Measurements from ENCODE around the gene CYP27B1. TPM values are rescaled to one million over a fixed set of nuclear protein-coding genes. Genes with fewer than 3 reads are reported as not detected.

The CYP27B1 gene
- total RNA-seq, 1 experiment from 2014 or later = 27.5 TPM

DNA sequence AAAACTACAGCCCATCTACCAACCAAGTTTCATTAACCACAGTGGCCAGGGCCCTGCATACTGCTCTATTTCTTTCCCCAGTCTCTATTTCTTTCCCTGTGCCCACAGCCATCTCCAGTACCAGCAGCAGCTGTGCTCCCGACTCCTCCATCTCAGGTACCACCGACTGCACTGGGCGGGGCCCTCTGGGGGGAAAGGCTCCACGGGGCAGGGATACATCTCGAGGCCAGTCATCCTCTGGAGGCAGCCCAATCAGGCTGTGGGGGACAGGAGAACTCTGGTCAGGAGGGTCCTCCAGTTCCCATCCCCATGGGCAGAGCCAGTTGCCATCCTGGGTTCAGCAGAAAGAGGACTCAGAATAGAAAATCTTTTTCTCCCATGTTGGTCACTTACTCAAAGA lies 17.8 kb downstream of the CYP27B1 start:
- Mint-ChIP-seq H3K4me3 (ENCODE audit: unreplicated experiment) (no peak overlapping the region), H3K36me3 (ENCODE audit: insufficient read depth, unreplicated experiment) (peaks cover 66% of the 10 kb centered on the region), H3K4me1 (ENCODE audit: insufficient read depth, unreplicated experiment) (peaks cover 37% of the 10 kb centered on the region), H3K27ac (ENCODE audit: low read depth, unreplicated experiment) (no peak overlapping the region), H3K27me3 (ENCODE audit: insufficient read depth, unreplicated experiment) (no peaks in the 10 kb centered on the region), H3K9me3 (ENCODE audit: unreplicated experiment) (no peaks in the 10 kb centered on the region)
- intact Hi-C loops (cut with micrococcal nuclease) = no loop called here
- BruUV-seq (replicated peaks) = no TSS peak
- CTCF ChIA-PET = interaction anchor here (1.9 to 3.1 kb wide), 2 partner anchors 10 to 23 kb away, joined by 6 to 11 read pairs; no protein-coding TSS in a partner anchor
- no peak for DNase-seq (ENCODE audit: unreplicated experiment)
- TF ChIP-seq, protein P1, sequence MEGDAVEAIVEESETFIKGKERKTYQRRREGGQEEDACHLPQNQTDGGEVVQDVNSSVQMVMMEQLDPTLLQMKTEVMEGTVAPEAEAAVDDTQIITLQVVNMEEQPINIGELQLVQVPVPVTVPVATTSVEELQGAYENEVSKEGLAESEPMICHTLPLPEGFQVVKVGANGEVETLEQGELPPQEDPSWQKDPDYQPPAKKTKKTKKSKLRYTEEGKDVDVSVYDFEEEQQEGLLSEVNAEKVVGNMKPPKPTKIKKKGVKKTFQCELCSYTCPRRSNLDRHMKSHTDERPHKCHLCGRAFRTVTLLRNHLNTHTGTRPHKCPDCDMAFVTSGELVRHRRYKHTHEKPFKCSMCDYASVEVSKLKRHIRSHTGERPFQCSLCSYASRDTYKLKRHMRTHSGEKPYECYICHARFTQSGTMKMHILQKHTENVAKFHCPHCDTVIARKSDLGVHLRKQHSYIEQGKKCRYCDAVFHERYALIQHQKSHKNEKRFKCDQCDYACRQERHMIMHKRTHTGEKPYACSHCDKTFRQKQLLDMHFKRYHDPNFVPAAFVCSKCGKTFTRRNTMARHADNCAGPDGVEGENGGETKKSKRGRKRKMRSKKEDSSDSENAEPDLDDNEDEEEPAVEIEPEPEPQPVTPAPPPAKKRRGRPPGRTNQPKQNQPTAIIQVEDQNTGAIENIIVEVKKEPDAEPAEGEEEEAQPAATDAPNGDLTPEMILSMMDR (IDR thresholded peaks at IDR 0.05; ENCODE audit: unreplicated experiment) = no peak
- POLR2A ChIA-PET = interaction anchor here (0.7 to 1.9 kb wide), 3 partner anchors 18 to 231 kb away, joined by 3 to 13 read pairs (median 4); partner anchors contain the start of gene CYP27B1

DNA sequence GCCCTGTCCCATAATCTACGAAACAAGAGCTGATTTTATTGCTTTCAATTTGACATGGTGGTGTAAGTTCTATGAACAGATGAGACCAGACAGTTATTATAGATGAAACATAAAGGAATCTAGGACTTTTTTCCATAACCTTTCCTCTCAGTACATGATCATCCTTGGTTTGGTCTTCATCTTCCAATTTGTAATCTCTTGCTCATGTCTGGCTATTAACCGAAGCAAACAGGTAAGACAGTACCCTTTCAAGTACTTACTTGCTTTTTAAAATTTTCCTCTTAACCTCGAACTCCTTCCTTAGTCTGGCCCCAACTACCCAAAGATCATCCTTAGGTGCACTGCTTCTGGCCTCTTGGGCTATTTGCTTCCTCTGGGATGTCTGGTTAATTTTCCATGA lies 20.9 kb downstream of the CYP27B1 start:
- ChIA-PET POLR2A (interaction anchor here (0.7 to 2.5 kb wide), 5 partner anchors 9 to 868 kb away, joined by 3 to 20 read pairs (median 5); partner anchors contain the start of genes EEF1AKMT3, MARCHF9, METTL1 and OS9), CTCF (no interaction called here)
- no TSS peak for BruUV-seq (replicated peaks)
- Mint-ChIP-seq H3K27ac (ENCODE audit: low read depth, unreplicated experiment) (peak overlapping the region; percentile 100), H3K4me3 (ENCODE audit: unreplicated experiment) (peak overlapping the region; percentile 100), H3K27me3 (ENCODE audit: insufficient read depth, unreplicated experiment) (peaks cover 5% of the 10 kb centered on the region), H3K36me3 (ENCODE audit: insufficient read depth, unreplicated experiment) (peaks cover 61% of the 10 kb centered on the region), H3K9me3 (ENCODE audit: unreplicated experiment) (no peaks in the 10 kb centered on the region), H3K4me1 (ENCODE audit: insufficient read depth, unreplicated experiment) (peaks cover 17% of the 10 kb centered on the region)
- TF ChIP-seq, protein P1 (IDR thresholded peaks at IDR 0.05; ENCODE audit: unreplicated experiment) = no peak
- intact Hi-C loops (cut with micrococcal nuclease) = no loop called here
- no peak for DNase-seq (ENCODE audit: unreplicated experiment)

DNA sequence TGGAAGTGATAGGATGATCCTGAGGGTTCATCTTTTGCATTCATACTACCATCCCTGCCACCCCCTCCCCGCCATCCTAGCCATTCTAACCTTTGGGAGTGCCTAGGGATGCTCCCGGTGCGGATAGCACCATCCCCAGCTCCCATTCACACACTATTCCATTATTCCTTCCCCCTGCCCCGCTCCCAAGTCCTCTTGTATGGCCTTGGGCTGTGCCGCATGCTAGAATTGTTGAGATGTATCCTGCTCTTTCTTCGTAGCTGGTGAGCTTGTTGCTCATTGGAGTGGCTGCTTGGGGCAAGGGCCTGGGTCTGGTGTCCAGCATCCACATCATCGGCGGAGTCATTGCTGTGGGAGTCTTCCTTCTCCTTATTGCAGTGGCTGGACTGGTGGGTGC lies 21.4 kb downstream of the CYP27B1 start:
- Mint-ChIP-seq H3K4me1 (ENCODE audit: insufficient read depth, unreplicated experiment) (peaks cover 13% of the 10 kb centered on the region), H3K4me3 (ENCODE audit: unreplicated experiment) (peak overlapping the region; percentile 100), H3K27ac (ENCODE audit: low read depth, unreplicated experiment) (peak overlapping the region; percentile 100), H3K27me3 (ENCODE audit: insufficient read depth, unreplicated experiment) (peaks cover 11% of the 10 kb centered on the region), H3K9me3 (ENCODE audit: unreplicated experiment) (no peaks in the 10 kb centered on the region), H3K36me3 (ENCODE audit: insufficient read depth, unreplicated experiment) (peaks cover 55% of the 10 kb centered on the region)
- TF ChIP-seq, protein P1 (IDR thresholded peaks at IDR 0.05; ENCODE audit: unreplicated experiment) = no peak
- TSS peak; percentile 42 for BruUV-seq (replicated peaks)
- POLR2A ChIA-PET = interaction anchor here (0.6 to 2.5 kb wide), 19 partner anchors 9 to 867 kb away, joined by 3 to 20 read pairs (median 3); partner anchors contain the start of genes EEF1AKMT3, MARCHF9, METTL1 and OS9
- intact Hi-C loops (cut with micrococcal nuclease) = no loop called here
- CTCF ChIA-PET = interaction anchor here (0.5 to 1.7 kb wide), 6 partner anchors 12 to 161 kb away, joined by 3 to 11 read pairs (median 4); no protein-coding TSS in a partner anchor
- no peak for DNase-seq (ENCODE audit: unreplicated experiment)

DNA sequence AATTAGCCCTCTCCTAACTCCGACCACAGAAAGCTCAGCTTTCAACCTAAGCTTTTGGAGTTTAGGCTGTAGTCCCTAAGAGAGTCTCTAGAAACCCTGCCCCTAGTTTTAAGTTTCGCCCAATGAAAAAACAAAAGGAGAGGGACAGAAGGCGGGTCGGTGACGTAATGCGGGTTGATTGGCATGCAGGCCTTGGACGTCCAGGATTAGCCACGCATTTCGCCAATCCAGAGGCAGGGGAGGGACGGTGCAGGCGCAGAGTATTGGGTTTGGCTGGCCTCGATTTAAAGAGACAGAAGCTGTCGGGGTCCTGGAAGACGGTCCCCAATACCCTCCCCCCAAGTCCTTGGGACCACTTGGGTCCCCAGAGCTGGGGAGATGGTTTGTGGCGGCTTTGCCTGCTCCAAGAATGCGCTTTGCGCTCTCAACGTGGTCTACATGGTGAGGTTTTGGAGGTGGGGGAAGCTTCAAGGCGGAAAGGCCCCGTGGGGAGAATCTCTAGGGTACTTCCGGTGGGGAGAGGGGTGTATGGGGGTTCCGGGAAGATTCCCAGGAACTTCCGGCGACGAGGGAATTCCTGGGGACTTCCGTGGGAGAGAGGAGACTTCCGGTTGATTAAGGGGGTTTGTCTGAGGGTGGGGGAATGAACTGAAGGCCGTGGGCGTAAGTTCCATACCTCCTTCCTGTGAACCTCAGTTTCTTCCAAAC lies 21.9 kb downstream of the CYP27B1 start, which contains the start of gene TSPAN31:
TSPAN31 (plus strand) TSS at position 263 of the 708 bp plus-strand sequence; CDS start at position 379, 116 bp downstream.
- Mint-ChIP-seq H3K27ac (ENCODE audit: low read depth, unreplicated experiment) (peak within 1 kb of the TSS; percentile 100), H3K9me3 (ENCODE audit: unreplicated experiment) (no peaks in the 10 kb centered on the region), H3K4me1 (ENCODE audit: insufficient read depth, unreplicated experiment) (peaks cover 11% of the 10 kb centered on the region), H3K27me3 (ENCODE audit: insufficient read depth, unreplicated experiment) (peaks cover 16% of the 10 kb centered on the region), H3K36me3 (ENCODE audit: insufficient read depth, unreplicated experiment) (peaks cover 50% of the 10 kb centered on the region), H3K4me3 (ENCODE audit: unreplicated experiment) (peak within 1 kb of the TSS; percentile 100)
- TF ChIP-seq, protein P1 (IDR thresholded peaks at IDR 0.05; ENCODE audit: unreplicated experiment) = no peak
- POLR2A ChIA-PET = interaction anchor here (0.5 to 2.5 kb wide), 30 partner anchors 8 to 1215 kb away, joined by 3 to 20 read pairs (median 4); partner anchors contain the start of genes EEF1AKMT3, MARCHF9, METTL1 and OS9
- no TSS peak for BruUV-seq (replicated peaks)
- peak; percentile 99 for DNase-seq (ENCODE audit: unreplicated experiment)
- CTCF ChIA-PET = interaction anchor here (0.5 to 1.7 kb wide), 7 partner anchors 12 to 161 kb away, joined by 3 to 11 read pairs (median 5); no protein-coding TSS in a partner anchor
- intact Hi-C loops (cut with micrococcal nuclease) = loop anchor here (1.0 kb wide), 1 partner anchor 19 kb away; no protein-coding TSS in a partner anchor

Data from MCF 10A (cell line).